Keratinocyte (primary cell): Measurements from ENCODE around the gene ALDH7A1.

Source experiments
- EZH2 ChIP-seq: IDR thresholded peaks from one replicate; pipeline ENCODE4 v1.6.1; 2012; ENCODE audit warnings: inconsistent platforms, mild to moderate bottlenecking, low read length, moderate library complexity
- TF ChIP-seq, protein P1 (sequence below), 3 experiments: IDR thresholded peaks in 1 of 3; conservative IDR thresholded peaks in 1 of 3; optimal IDR thresholded peaks in 1 of 3; 2 replicates in 2 of 3; 3 replicates in 1 of 3; pipeline versions ENCODE3 to v1.5.1; 2011; ENCODE audit warnings: low read length in 3 of 3, mild to moderate bottlenecking in 3 of 3, moderate library complexity in 2 of 3, control low read depth in 1 of 3, inconsistent platforms in 1 of 3; ENCODE audit not compliant: insufficient read depth in 2 of 3; ENCODE audit errors: extremely low read depth in 1 of 3

DNA sequence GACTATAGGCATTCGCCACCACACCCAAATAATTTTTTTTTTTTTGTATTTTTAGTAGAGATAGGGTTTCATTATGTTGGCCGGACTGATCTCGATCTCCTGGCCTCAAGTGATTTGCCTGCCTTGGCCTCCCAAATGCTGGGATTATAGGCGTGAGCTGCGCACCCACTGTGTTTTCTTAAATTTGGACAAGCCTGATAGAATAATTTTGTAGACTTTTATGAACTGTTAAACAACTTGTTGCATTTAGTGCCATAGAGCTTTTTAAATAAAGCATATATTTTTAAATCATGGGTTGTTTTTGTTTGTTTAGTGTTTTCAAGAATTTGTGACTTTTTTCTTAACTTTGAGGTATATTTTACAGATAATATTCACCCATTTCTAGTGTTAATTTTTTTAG lies 10.5 kb upstream of the ALDH7A1 start:
- TF ChIP-seq, protein P1, sequence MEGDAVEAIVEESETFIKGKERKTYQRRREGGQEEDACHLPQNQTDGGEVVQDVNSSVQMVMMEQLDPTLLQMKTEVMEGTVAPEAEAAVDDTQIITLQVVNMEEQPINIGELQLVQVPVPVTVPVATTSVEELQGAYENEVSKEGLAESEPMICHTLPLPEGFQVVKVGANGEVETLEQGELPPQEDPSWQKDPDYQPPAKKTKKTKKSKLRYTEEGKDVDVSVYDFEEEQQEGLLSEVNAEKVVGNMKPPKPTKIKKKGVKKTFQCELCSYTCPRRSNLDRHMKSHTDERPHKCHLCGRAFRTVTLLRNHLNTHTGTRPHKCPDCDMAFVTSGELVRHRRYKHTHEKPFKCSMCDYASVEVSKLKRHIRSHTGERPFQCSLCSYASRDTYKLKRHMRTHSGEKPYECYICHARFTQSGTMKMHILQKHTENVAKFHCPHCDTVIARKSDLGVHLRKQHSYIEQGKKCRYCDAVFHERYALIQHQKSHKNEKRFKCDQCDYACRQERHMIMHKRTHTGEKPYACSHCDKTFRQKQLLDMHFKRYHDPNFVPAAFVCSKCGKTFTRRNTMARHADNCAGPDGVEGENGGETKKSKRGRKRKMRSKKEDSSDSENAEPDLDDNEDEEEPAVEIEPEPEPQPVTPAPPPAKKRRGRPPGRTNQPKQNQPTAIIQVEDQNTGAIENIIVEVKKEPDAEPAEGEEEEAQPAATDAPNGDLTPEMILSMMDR (optimal IDR thresholded peaks at IDR 0.05 in 1 of 3, IDR thresholded peaks at IDR 0.05 in 1 of 3, conservative IDR thresholded peaks at IDR 0.05 in 1 of 3; ENCODE audit: extremely low read depth in 1 of 3, insufficient read depth in 2 of 3, low read length in 3 of 3), result no peak
- TF ChIP-seq EZH2, result no peak
